NT2/D1 (cell line): Measurements from ENCODE around the gene TRAF7.

Experiments
- SUZ12 ChIP-seq: IDR thresholded peaks from 2 replicates; pipeline ENCODE4 v1.6.1; 2011; ENCODE audit not compliant: insufficient read length, insufficient read depth; ENCODE audit errors: extremely low read depth
- YY1 ChIP-seq: IDR thresholded peaks from 2 replicates; pipeline ENCODE4 v1.6.1; 2011; ENCODE audit not compliant: insufficient read length, insufficient read depth
- ZNF274 ChIP-seq: IDR thresholded peaks from 2 replicates; pipeline ENCODE4 v1.6.1; 2011; ENCODE audit warnings: mild to moderate bottlenecking, low read depth, low read length

GRCh38 chr16:2166263-2167067 is 10.9 kb downstream of the TRAF7 start:
- TF ChIP-seq ZNF274 (no peak), SUZ12 (no peak), YY1 (no peak)
